HepG2 (cell line): Measurements from ENCODE around the gene SARNP. TPM values are rescaled to one million over a fixed set of nuclear protein-coding genes. Genes with fewer than 3 reads are reported as not detected.
A peak's percentile ranks its signal among the peaks of the same experiment; 100 is the strongest.

ENCODE experiments used
- AGO2 ChIP-seq: fragments of 200-400 bp; formaldehyde crosslinking; optimal IDR thresholded peaks from 2 replicates; pipeline ENCODE3; 2017; ENCODE audit warnings: mild to moderate bottlenecking, low read depth, low read length, moderate library complexity
- ETV5 ChIP-seq: IDR thresholded peaks from 2 replicates; pipeline ENCODE4 v1.6.1; 2018; ENCODE audit warnings: missing biosample characterization, missing genetic modification reagents, inconsistent platforms, borderline replicate concordance
- HMG20B ChIP-seq: conservative IDR thresholded peaks from 2 replicates; pipeline ENCODE4 v1.6.1; 2016; ENCODE audit warnings: missing genetic modification reagents, missing compliant biosample characterization
- KLF15 ChIP-seq: sonication (generic); formaldehyde crosslinking; IDR thresholded peaks from 2 replicates; pipeline ENCODE4 v1.8.1; 2023; ENCODE audit warnings: borderline replicate concordance, mild to moderate bottlenecking, inconsistent platforms, missing genetic modification reagents, mixed read lengths
- MAZ ChIP-seq, 2 experiments: sonication (generic) in 1 of 2; formaldehyde crosslinking in 1 of 2; IDR thresholded peaks; 2 replicates each; pipeline versions ENCODE4 v1.5.0 to v1.6.1; 2012 to 2020; ENCODE audit warnings: low read depth in 2 of 2, mild to moderate bottlenecking in 2 of 2, borderline replicate concordance in 1 of 2, improper control_type of control experiment in 1 of 2, low read length in 1 of 2, missing genetic modification reagents in 1 of 2, moderate library complexity in 1 of 2
- PBX3 ChIP-seq: sonication (generic); formaldehyde crosslinking; IDR thresholded peaks from 2 replicates; pipeline ENCODE4 v1.8.1; 2023; ENCODE audit warnings: missing genetic modification reagents, inconsistent platforms, borderline replicate concordance
- PHF20 ChIP-seq: sonication (generic); formaldehyde crosslinking; IDR thresholded peaks from 2 replicates; pipeline ENCODE4 v1.5.0; 2020; ENCODE audit warnings: mild to moderate bottlenecking, missing genetic modification reagents
- RAD51 ChIP-seq: fragments of 450-650 bp; IDR thresholded peaks from 2 replicates; pipeline ENCODE4 v1.6.1; 2016; ENCODE audit warnings: borderline replicate concordance
- SNAI1 ChIP-seq: sonication (generic); formaldehyde crosslinking; IDR thresholded peaks from 2 replicates; pipeline ENCODE4 v1.5.0; 2020; ENCODE audit warnings: mild to moderate bottlenecking, missing genetic modification reagents, borderline replicate concordance
- ZFAT ChIP-seq: sonication (generic); formaldehyde crosslinking; conservative IDR thresholded peaks from 2 replicates; pipeline ENCODE4 v1.8.1; 2023; ENCODE audit warnings: missing genetic modification reagents, inconsistent platforms
- ZFYVE20 ChIP-seq: sonication (generic); formaldehyde crosslinking; IDR thresholded peaks from 2 replicates; pipeline ENCODE4 v1.8.0; 2023; ENCODE audit warnings: low read depth, mild to moderate bottlenecking, moderate library complexity, missing genetic modification reagents, borderline replicate concordance
- ZNF282 ChIP-seq: fragments of 450-650 bp; IDR thresholded peaks from 2 replicates; pipeline ENCODE4 v1.6.1; 2018; ENCODE audit not compliant: partially characterized antibody
- ZNF513 ChIP-seq: sonication (generic); formaldehyde crosslinking; conservative IDR thresholded peaks from 2 replicates; pipeline ENCODE4 v1.5.0; 2020; ENCODE audit warnings: missing genetic modification reagents
- ZNF597 ChIP-seq: sonication (generic); formaldehyde crosslinking; IDR thresholded peaks from 2 replicates; pipeline ENCODE4 v1.5.0; 2020; ENCODE audit warnings: missing genetic modification reagents
- ZNF772 ChIP-seq: sonication (generic); formaldehyde crosslinking; IDR thresholded peaks from 2 replicates; pipeline ENCODE4 v1.5.0; 2020; ENCODE audit warnings: mild to moderate bottlenecking, missing genetic modification reagents
- polyA plus RNA-seq, 8 experiments: library from polyadenylated mRNA; depleted of rRNA in 3 of 8; stranded (reverse) in 7 of 8; unstranded in 1 of 8; fragments of >200 nt; fragmentation: Illumina TruSeq in 4 of 8; extraction: Trizol in 4 of 8; gene quantifications; 2 replicates each; pipeline versions ENCODE4 v1.2.1 to v1.2.3, GENCODE V29; 2011 to 2016; ENCODE audit warnings: low read depth in 4 of 8, missing spikeins in 1 of 8, mixed read lengths in 1 of 8; ENCODE audit not compliant: insufficient read depth in 1 of 8
- total RNA-seq, 5 experiments: library from RNA; depleted of rRNA; stranded (reverse); fragments of >200 nt; fragmentation: Illumina TruSeq; extraction: Trizol; gene quantifications; 2 replicates each; pipeline ENCODE4 v1.2.3, GENCODE V29; 2016; ENCODE audit warnings: low read depth in 1 of 5
- TF ChIP-seq, protein P1 (sequence below): sonication (generic); formaldehyde crosslinking; IDR thresholded peaks from 2 replicates; pipeline ENCODE4 v1.4.0; 2020; ENCODE audit warnings: mild to moderate bottlenecking, missing genetic modification reagents
- TF ChIP-seq, protein P2 (sequence below): sonication (generic); formaldehyde crosslinking; IDR thresholded peaks from 2 replicates; pipeline ENCODE4 v1.4.0; 2020; ENCODE audit warnings: mild to moderate bottlenecking, missing genetic modification reagents

Gene SARNP
- total and polyA plus RNA-seq, 2 of the 13 experiments (the other 11 are each of a cell fraction or from before 2014, with no cell fraction given), result 59.0 to 95.4 TPM

DNA sequence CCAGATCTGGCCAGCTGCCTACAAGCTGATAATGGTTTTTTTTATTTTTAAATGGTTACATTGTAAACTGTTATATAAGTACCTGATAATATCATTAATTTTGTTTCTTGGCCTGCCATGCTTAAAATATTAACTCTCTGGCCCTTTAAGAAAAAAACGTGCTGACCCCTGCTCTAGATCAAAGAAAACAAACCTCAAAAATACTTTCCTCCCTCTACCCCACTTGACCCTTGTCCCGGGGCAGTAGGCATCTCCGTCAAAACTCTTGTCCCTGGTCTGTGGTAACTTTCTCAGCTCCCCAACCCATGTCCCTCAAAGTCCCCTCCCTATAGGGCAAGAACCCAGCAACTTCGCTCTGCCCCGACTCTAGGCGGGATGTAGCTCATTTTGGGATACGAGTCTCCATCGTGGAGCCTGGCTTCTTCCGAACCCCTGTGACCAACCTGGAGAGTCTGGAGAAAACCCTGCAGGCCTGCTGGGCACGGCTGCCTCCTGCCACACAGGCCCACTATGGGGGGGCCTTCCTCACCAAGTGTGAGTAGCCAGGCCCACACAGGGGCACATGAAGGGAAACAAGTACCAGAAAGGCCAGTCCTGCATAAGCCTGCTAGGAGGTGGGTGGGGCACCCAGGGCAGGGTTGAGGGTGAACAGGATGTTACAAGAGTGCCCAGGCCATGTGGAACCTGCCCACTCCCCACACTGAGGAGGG is 93.9 kb downstream of the SARNP start (continued):
- TF ChIP-seq PBX3 (no peak), SNAI1 (CRISPR knock-in tag) (no peak), ETV5 (CRISPR knock-in tag) (no peak), ZNF282 (no peak), ZFAT (CRISPR knock-in tag) (no peak), MAZ (IDR thresholded peaks at IDR 0.05; ENCODE audit: borderline replicate concordance, low read depth, low read length) (no peak), MAZ (CRISPR knock-in tag; IDR thresholded peaks at IDR 0.05; ENCODE audit: low read depth) (no peak), KLF15 (CRISPR knock-in tag) (no peak), ZNF597 (no peak), PHF20 (CRISPR knock-in tag) (no peak), ZNF513 (CRISPR knock-in tag) (no peak), ZNF772 (CRISPR knock-in tag) (0 out of 2 replicates have a peak, but pooled peaks have one; percentile 21), AGO2 (peak; percentile 67), ZFYVE20 (CRISPR knock-in tag) (no peak), HMG20B (CRISPR knock-in tag) (no peak), RAD51 (no peak)
- TF ChIP-seq, protein P1, sequence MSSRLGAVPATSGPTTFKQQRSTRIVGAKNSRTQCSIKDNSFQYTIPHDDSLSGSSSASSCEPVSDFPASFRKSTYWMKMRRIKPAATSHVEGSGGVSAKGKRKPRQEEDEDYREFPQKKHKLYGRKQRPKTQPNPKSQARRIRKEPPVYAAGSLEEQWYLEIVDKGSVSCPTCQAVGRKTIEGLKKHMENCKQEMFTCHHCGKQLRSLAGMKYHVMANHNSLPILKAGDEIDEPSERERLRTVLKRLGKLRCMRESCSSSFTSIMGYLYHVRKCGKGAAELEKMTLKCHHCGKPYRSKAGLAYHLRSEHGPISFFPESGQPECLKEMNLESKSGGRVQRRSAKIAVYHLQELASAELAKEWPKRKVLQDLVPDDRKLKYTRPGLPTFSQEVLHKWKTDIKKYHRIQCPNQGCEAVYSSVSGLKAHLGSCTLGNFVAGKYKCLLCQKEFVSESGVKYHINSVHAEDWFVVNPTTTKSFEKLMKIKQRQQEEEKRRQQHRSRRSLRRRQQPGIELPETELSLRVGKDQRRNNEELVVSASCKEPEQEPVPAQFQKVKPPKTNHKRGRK, result no peak
- TF ChIP-seq, protein P2, sequence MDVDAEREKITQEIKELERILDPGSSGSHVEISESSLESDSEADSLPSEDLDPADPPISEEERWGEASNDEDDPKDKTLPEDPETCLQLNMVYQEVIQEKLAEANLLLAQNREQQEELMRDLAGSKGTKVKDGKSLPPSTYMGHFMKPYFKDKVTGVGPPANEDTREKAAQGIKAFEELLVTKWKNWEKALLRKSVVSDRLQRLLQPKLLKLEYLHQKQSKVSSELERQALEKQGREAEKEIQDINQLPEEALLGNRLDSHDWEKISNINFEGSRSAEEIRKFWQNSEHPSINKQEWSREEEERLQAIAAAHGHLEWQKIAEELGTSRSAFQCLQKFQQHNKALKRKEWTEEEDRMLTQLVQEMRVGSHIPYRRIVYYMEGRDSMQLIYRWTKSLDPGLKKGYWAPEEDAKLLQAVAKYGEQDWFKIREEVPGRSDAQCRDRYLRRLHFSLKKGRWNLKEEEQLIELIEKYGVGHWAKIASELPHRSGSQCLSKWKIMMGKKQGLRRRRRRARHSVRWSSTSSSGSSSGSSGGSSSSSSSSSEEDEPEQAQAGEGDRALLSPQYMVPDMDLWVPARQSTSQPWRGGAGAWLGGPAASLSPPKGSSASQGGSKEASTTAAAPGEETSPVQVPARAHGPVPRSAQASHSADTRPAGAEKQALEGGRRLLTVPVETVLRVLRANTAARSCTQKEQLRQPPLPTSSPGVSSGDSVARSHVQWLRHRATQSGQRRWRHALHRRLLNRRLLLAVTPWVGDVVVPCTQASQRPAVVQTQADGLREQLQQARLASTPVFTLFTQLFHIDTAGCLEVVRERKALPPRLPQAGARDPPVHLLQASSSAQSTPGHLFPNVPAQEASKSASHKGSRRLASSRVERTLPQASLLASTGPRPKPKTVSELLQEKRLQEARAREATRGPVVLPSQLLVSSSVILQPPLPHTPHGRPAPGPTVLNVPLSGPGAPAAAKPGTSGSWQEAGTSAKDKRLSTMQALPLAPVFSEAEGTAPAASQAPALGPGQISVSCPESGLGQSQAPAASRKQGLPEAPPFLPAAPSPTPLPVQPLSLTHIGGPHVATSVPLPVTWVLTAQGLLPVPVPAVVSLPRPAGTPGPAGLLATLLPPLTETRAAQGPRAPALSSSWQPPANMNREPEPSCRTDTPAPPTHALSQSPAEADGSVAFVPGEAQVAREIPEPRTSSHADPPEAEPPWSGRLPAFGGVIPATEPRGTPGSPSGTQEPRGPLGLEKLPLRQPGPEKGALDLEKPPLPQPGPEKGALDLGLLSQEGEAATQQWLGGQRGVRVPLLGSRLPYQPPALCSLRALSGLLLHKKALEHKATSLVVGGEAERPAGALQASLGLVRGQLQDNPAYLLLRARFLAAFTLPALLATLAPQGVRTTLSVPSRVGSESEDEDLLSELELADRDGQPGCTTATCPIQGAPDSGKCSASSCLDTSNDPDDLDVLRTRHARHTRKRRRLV, result no peak
